ENCODE measurements around the gene GNAS-AS1.

- TF ChIP-seq, protein P1, sequence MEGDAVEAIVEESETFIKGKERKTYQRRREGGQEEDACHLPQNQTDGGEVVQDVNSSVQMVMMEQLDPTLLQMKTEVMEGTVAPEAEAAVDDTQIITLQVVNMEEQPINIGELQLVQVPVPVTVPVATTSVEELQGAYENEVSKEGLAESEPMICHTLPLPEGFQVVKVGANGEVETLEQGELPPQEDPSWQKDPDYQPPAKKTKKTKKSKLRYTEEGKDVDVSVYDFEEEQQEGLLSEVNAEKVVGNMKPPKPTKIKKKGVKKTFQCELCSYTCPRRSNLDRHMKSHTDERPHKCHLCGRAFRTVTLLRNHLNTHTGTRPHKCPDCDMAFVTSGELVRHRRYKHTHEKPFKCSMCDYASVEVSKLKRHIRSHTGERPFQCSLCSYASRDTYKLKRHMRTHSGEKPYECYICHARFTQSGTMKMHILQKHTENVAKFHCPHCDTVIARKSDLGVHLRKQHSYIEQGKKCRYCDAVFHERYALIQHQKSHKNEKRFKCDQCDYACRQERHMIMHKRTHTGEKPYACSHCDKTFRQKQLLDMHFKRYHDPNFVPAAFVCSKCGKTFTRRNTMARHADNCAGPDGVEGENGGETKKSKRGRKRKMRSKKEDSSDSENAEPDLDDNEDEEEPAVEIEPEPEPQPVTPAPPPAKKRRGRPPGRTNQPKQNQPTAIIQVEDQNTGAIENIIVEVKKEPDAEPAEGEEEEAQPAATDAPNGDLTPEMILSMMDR (IDR thresholded peaks at IDR 0.05; ENCODE audit: low read depth, low read length) = no peak
- TF ChIP-seq MYC (IDR thresholded peaks at IDR 0.05; ENCODE audit: low read depth, low read length) (no peak), POLR2A (IDR thresholded peaks at IDR 0.05; ENCODE audit: extremely low read depth, insufficient read length) (no peak)
- TF ChIP-seq, protein P2, sequence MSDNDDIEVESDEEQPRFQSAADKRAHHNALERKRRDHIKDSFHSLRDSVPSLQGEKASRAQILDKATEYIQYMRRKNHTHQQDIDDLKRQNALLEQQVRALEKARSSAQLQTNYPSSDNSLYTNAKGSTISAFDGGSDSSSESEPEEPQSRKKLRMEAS (IDR thresholded peaks at IDR 0.05; ENCODE audit: low read depth, low read length) = no peak
These were observed 693 bp upstream of the GNAS-AS1 start for GRCh38 chr20:58851221-58851968.

Measured in NB4 (cell line).